GM18858 (cell line): ENCODE measurements around the gene USP28.
"Not testable (repeated sequence)": the region's sequence is repeated elsewhere in the genome, so short reads cannot be mapped to it uniquely, and the experiment has no call there.

ENCODE experiments used
- ATAC-seq: cut with Tn5 transposase; IDR thresholded peaks from one replicate; pipeline ENCODE4 v1.9.1; 2021; ENCODE audit not compliant: unreplicated experiment

USP28 gene

DNA sequence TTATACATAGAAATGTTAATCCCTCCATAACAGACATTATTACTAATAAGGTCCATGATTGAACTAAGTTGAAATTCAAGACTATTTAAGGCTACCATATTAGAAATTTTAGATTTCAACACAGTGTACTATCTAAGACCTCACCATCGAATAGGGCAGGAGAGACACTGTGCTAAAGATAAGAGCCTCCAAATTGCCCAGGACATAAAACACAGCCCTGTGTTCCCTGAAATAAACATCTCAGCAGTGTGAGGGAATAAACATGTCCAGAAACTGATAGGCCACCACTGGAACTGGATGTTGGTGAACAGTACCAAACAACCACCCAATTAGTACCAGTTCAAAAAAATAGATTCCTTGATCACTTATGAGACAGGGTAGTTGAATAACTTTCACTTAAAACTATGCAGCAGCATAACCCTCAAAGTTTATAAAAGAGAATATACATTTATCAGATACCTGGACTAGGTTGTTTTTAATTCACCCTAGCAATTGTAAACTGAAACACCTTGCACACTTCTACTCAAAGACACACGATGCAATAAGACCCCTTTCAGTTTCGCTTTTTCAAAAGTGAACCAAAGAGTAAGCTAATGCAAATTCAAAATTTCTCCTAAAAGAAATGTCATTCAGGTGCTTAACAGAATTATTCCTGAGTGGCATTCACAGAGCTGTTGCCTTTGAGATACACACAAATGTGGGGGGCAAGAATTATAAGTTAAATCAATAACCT is 34.3 kb downstream of the USP28 start:
- no peak for ATAC-seq

DNA sequence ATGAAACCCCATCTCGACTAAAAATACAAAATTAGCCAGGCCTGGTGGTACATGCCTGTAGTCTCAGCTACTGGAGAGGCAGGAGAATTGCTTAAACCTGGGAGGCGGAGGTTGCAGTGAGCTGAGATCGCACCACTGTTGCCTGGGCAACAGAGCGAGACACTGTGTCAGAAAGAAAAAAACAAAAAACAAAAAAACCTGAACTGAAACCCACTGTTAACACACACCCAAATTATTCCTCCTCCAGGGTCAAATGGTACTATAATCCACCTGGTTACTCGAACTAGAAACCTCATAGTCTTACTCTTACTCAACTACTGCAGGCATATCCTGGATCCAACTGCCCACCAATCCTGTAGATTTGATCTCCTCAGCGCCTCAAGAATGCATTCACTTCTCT is 35.5 kb downstream of the USP28 start:
- peak; percentile 94 for ATAC-seq

DNA sequence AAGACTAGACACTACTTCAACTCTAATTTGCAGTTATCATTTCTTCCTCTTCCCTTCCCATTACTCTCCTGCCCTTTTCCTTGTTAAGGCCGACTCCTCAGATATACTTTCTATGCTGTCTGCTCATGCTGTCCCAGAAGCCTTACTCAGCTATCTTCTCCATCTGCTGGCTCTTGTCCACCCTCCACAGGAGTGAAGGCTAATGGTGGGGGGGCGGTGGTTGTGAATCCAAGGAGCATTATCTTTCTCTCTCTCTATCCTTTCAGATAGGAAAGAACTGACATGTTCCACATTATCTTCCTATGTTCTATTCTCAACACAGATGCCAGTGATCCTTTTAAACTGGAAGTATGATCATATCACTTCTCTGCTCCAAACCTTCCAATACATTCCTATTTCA is 37.4 kb downstream of the USP28 start:
- no peak for ATAC-seq

DNA sequence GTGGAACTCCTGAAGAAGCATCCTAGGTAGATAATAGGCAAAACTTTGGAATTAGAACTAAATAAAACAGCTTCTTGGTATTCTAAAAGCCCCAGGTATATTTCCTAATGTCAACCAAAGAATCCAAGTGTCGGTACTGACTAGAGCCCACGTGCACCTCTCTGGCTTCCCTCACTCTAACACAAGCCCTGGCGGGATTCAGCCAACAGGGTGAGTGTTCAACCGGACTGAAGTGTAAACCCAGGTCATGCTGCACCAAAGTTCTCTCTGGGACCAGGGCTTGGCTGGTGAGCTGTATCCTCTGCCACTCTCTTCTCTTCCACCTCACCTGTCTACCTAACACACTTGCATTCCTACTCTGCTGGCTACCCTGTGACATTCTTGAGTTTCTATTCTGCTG is 40.1 kb downstream of the USP28 start:
- no peak for ATAC-seq

DNA sequence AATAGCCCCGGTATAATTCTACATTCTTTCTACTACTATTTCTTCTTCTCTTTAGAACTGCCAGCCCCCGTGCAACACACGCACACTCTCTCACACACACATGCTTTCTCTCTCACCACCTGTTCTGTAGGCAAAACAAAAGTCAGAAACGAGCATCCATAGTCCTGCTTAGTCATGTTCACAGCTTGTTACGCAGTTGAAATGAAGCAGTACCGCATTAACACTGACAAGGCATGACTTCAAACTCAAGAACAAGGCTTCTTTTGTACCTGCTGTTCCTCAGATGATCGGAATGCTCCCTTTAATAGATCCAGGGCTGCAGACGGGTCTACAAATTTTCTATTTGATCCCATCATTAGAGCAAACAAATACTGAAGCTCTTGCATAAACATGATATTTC is 42.2 kb downstream of the USP28 start:
- no peak for ATAC-seq

DNA sequence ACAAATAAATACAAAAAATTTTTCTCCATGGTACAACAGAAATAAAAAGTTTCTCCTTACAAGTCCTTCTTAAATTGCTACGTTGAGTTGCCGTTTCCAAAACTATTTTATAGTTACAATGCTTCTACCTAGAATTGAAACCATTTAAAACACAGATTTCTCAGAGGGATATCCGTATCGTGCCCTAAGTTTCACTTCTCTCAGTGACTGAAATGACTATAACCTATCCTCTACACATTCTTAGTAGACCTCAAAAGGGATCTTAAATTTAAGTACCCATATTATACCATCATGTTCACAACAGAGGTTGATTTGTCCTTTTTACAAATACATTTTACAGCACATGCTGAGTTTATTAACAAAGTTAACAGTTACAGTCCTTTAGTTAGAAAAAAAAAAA is 44.1 kb downstream of the USP28 start:
- peak; percentile 96 for ATAC-seq

DNA sequence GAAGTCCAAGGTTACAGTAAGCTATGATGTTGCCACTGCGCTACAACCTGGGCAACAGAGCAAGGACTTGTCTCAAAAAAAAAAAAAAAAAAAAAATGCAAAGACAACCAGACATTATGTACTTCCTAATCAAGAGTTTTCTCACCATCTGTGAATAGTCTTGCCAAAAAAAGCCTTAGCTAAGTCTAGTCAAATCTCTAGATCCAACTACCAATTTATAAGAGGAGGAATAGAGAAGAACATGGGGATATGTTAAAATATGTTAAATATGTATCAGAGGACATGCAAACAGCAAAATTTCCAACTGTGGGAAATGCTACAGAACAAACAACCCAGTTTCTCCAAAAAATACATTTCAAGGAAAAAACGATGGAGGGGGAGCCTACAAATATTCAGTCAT is 45.6 kb downstream of the USP28 start:
- no peak for ATAC-seq

DNA sequence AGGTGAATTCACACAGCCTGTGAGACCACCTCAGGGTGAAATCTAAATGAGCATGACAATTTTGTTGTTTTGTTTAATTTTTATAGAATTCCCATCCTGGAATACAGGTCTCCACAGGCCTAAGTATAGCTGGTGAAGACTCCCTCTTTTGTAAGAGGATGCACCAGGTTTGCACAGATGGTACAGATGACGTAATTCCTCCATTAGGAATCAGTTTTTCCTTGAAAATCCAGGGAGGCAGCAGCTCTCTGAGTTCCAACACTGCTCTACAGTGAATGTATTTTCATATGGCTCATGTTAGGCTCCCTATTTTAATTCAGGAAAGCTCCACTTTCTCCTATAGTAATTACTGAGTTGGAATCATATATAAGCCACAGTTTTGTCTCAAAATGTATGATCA is 47.2 kb downstream of the USP28 start:
- no peak for ATAC-seq

DNA sequence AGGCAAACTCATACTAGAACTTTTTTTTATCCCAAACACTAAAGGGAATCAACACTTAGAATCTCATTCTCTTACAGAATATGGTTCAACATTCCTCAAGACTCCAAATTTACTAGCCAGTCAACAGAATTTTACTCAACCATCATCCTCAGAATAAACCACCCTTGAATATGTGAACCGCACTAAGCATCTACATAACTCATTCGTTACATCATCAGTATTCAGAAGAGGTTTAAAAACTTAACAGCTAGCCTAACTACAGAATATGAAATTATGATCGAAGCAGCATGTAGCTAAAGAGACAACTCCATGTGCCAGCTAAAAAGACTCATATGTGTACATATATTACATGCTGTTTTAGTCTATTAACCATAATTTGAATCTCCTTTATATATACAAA is 47.9 kb downstream of the USP28 start:
- no peak for ATAC-seq

DNA sequence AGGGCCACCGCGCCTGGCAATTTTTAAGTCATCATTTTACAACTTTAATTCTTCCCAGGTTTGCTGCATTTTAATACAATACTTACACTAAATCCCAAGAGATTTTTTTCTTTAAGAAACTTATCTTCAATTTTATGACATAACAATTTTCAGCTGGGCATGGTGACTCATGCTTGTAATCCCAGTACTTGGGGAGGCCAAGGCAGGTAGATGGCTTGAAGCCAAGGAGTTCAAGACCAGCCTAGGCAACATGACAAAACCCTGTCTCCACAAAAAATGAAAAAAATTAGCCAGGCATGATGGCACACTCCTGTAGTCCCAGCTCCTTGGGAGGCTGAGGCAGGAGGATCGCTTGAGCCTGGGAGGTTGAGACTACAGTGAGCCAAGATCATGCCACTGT is 56.9 kb downstream of the USP28 start:
- ATAC-seq, result no peak

DNA sequence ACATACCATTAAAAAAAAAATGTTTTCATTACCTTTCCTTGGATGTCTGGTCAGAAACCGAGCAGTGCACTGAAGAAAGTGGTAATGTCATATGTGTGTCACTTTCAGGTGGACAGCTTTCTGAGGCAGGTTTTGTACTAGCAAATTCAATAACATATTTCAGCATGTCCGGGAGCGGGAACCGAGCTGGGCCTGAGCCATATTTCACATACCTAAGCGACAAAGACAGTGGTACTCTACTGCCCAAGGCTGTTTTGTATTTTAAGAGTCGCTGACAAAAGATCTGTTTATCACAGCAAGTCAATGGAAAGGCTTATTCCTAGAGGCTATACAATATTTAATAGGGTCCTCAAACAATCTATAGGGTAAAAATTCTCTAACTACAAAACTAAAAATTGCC is 57.7 kb downstream of the USP28 start:
- no peak for ATAC-seq

DNA sequence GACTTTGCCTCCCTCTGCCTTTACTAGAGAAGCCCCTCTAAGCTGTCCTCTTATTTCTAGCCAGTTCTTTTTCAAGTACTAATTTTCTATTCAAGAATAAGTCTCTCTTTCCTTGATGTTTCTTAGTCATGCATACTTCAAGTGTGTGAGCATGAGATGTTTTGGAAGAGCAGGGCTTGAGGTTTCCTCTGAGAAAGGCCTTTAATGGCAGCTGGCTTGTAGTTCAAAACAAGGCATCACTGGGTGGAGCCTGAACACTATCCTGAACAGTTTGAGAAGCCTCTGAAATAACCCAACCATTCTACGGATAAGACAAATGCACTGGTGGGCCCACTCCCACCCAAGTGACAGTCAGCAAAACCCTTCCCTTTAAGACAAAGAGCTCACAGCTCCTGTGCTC is 58.2 kb downstream of the USP28 start:
- no peak for ATAC-seq

DNA sequence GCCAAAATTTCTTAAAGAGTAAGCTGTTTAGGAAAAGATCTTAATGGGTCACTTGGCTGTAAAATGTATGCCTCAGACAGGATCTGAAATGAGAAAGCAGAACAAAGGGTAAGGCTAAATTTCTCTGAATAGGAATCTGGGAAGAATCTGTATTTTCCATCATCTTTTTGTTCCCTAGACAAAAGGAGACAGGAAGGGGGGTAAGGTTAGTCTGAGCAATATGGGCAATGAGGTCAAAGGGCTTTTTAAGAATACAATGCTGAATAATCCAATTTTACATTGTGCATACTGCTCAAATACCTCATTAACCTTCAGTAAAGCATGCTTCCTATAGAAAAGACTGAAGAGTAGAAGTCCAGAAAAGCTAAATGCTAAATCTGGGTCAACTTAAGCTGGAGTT is 61.2 kb downstream of the USP28 start:
- no peak for ATAC-seq

DNA sequence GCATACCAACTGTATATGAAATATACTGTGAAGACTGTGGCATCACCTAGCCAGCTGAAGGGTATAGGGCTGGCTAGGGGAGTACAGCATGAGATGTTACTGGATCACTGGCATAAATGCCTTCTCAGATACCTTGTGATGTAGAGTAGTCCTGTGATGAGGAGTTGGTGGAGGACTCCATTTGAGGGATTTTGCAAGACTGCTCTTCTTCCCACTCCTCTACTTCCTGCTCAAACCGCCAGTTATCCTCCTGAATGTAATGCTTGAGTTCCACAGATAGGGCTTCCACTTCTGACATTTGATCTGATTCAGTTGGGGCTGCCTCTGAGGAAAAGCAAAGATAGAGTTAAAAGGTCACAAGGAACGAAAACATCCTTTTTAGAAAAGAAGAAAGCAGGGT is 66.4 kb downstream of the USP28 start:
- ATAC-seq, result no peak

DNA sequence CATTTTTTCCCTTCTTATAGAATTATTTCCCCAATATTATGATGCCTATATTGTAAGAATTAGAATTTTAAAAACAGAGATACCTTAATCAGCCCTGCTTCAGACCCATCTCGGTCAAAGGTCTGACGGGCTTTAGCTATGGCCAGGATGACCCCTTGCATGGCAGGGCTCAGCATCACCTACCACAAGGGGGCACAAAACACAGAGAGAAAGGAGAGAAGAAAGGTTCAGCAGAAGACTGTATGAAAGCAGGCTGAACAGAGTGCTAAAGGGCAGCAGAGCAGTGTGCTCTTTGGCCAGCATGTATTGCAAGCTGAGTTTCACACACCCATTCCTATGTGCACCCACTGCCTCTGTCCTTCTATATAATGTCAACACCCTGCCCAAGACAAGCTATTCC is 69.0 kb downstream of the USP28 start:
- ATAC-seq, result no peak

DNA sequence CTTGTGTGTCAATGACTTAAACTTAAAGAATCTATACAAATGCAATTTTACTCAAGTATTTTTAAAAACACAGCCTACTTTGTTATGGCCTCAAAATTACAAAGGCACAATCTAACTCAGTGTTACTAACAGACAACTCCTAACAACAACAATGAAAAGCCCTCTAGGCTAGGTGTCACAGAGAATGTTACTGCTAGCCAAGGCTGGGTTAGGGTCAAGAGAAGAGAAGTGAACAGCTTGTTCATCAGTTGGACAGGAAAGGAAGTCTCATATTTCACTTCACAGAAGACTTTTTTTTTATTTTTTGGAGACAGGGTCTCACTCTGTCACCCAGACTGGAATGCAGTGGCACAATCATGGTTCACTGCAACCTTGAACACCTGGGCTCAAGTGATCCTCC is 69.7 kb downstream of the USP28 start:
- no peak for ATAC-seq

DNA sequence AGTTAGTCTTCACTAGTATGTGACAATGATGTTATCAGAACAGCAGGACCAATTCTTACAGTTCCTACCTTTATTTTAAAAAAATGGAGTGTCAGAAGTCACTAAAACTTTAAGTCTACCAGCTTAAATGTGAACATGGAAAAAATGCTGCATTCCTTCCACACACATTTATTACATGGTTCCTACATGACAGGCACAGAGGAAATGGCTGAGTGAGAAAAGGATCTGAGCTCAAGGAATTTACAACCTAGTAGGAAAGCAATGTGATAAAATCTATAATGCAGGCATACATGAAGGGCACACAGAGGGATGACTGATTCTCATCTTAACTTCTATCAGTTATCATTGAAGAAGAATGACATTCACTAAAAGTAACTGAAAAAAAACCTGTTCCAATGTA is 72.8 kb downstream of the USP28 start:
- ATAC-seq, result no peak

DNA sequence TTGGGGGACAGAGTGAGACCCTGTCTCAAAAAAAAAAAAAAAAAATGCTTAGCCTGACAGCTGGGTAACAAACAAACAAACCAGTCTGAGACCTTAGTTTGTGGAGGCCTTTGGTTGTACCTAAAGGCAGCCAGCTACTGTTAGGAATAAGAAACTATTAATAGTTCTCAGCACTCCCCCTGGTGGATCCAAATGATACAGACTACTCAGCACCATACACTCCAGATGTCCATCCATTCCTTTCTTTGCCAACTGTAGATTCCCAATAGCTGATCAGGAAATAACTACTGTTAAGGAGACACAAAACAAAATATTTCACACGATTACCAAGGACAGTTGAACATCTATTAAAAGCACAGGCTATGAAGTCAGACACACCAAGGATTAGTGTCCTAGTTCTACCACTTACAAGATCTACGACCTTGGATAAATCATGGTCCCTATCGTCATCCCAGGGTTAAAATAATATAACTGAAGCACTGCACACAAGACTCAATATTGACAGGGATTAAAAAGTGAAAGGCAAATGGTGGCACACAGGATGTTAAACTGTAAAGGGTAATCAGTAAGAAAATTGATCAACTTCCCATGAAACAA is 78.6 kb downstream of the USP28 start:
- ATAC-seq, result peak; percentile 77

DNA sequence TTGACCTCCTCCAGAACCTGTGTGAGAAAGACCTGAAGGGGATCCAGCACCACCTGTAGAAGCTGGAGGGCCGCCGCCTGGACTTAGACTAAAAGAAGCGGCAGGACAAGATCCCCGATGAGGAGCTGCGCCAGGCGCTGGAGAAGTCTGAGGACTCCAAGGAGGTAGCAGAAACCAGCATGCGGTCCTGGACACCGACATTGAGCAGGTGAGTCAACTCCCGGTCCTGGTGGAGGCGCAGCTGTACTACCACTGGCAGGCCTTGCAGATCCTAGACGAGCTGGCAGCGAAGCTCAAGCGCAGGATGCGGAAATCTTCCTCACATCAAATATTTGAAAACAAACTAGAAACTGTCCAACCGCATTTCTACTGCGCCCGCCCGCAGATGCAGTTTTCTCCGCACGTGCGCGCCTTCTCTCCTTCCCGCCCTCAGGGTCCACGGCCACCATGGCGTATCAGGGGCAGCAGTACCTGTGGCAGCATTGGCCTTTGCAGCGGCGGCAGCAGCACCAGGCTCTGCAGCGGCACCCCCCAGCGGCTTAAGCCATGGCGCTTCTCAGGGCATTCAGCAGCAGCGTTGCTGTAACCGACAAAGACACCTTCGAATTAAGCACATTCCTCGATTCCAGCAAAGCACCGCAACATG is 85.6 kb downstream of the USP28 start:
- ATAC-seq, result no peak

DNA sequence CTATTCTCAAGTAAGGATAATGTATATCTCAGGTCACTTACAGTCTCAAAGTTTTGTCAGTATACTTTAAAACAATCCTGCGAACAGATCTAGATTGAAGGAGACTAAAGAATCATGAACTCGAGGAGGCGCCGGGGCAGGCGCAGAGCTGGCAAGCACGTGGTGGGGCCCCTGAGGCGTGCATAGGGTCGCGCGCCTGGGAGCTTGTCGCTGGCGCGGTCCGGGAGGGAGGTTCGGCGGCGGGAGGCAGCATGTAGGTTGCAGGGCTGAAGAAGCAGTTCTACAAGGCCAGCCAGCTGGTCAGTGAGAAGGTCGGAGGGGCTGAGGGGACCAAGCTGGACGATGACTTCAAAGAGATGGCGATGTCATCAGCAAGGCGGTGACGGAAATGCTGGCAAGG is 86.4 kb downstream of the USP28 start:
- ATAC-seq, result not testable (repeated sequence)

DNA sequence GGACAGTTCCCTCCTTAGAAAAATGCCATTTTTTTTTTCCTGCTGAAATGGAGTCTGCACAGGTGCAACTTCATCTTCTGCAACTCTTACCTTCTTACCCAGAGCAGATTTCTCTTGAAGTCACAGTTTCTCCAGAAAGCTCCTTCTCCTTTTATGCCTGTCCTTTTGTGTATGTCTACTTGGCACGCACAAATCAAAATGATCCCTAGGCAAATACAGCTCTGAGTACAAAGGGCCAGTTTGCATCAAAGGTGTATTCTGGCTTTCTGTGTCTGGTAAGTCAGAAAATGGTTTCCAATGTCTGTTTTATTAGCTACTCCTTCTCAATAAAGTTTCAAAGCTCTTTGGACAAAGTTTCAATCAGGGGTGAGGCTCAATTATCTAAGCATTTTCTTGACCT is 93.2 kb downstream of the USP28 start:
- no peak for ATAC-seq

DNA sequence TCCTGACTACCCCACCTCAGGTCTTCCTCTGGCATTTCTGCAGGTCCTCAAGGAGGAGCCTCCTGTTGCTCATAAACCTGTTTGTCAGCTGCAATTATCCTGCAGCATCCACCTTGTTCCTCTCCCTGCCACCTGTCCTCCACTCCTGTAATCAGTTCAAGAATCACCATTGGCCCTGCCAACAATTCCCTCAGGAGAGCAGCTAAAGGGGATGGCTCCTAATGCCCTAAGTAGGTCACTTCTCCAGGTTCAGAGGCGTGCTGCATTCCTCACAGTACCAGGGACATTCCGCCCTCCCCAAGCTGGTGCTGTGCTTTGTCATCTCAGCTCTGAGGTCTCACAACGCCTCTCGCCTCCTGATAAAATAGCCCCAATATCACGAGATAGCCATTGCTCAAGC is 93.7 kb downstream of the USP28 start:
- no peak for ATAC-seq

DNA sequence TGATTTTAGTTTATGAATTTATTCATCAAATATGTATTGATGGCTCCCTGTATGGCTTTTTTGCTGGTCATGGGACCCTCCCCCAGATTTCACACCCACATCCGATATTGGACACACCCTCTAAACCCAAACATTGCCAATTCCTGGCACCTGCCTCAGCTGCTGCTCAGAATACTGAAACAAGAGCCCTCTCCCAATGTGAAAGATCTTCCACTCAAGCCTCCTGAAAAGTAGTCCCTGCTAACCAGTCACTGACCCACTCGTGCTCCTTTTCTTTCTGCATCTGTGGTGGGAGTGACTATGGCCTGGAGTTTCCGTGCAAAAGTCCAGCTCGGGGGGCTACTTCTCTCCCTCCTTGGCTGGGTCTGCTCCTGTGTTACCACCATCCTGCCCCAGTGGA is 95.9 kb downstream of the USP28 start, which contains the start of gene CLDN25:
Gene CLDN25 (plus strand): TSS at position 301 of the 400 bp plus-strand sequence. CDS start 0 bp downstream, at position 301.
- ATAC-seq, result no peak
